ENCODE results near the gene CDCA3.

GRCh38 chr12:6891646-6892001 is 40.5 kb upstream of the CDCA3 start:
- no peak for TF ChIP-seq CTCF (IDR thresholded peaks at IDR 0.05 in 4 of 5, conservative IDR thresholded peaks at IDR 0.05 in 1 of 5)
- no peak for TF ChIP-seq POLR2A (IDR thresholded peaks at IDR 0.05)
